Measurements from ENCODE around the gene EFHC1. TPM values are rescaled to one million over a fixed set of nuclear protein-coding genes. Genes with fewer than 3 reads are reported as not detected.

Gene EFHC1
- total and polyA plus RNA-seq, 2 donors from 2014 or later: 25.4 to 33.9 TPM

GRCh38 chr6:52389264-52389625 is 30.9 kb upstream of the EFHC1 start:
- H3K36me3 ChIP-seq (ENCODE audit: control insufficient read depth in 2 of 3, insufficient read depth in 3 of 3, low read length in 3 of 3): no peaks in the 10 kb centered on the region
- intact Hi-C loops (cut with DNase I): no loop called here
- H3K4me1 ChIP-seq (ENCODE audit: control insufficient read depth in 2 of 3, insufficient read depth in 2 of 3, low read depth in 1 of 3, low read length in 3 of 3): peaks cover 0 to 11% (median 7%) of the 10 kb centered on the region in 3 donors

GRCh38 chr6:52389626-52390360 is 30.3 kb upstream of the EFHC1 start:
- no peaks in the 10 kb centered on the region for H3K27me3 ChIP-seq (ENCODE audit: control insufficient read depth, insufficient read depth, low read length)
- intact Hi-C loops (cut with DNase I): no loop called here
- no peaks in the 10 kb centered on the region for H3K9me3 ChIP-seq (ENCODE audit: control insufficient read depth in 2 of 3, insufficient read depth in 1 of 3, low read length in 3 of 3)
- H3K27ac ChIP-seq (ENCODE audit: low read depth in 2 of 2, low read length in 2 of 2): peak overlapping the region; percentile 52 to 63
- DNase-seq (peak in 3 of 5 donors; percentile 36 to 89 (median 64)), FAIRE-seq (no peak)
- peak overlapping the region in 1 of 3 donors; percentile 60 for H3K9ac ChIP-seq (ENCODE audit: low read length in 3 of 3)
- peak overlapping the region in 2 of 3 donors; percentile 13 to 36 for H3K4me3 ChIP-seq (ENCODE audit: low read length in 3 of 3)
- no peaks in the 10 kb centered on the region for H3K36me3 ChIP-seq (ENCODE audit: control insufficient read depth in 2 of 3, insufficient read depth in 3 of 3, low read length in 3 of 3)
- H3K4me1 ChIP-seq (ENCODE audit: control insufficient read depth in 2 of 3, insufficient read depth in 2 of 3, low read depth in 1 of 3, low read length in 3 of 3): peaks cover 0 to 11% (median 7%) of the 10 kb centered on the region in 3 donors
- no peak for TF ChIP-seq CTCF (IDR thresholded peaks at IDR 0.05; ENCODE audit: borderline replicate concordance, extremely low read depth, insufficient read depth)

More at GRCh38 chr6:52389264-52389625, 30.9 kb upstream of the EFHC1 start:
- Histone ChIP-seq H3K9me3 (ENCODE audit: control insufficient read depth in 2 of 3, insufficient read depth in 1 of 3, low read length in 3 of 3) (no peaks in the 10 kb centered on the region), H3K27ac (ENCODE audit: low read depth in 2 of 2, low read length in 2 of 2) (peak overlapping the region in 1 of 2 donors; percentile 63), H3K27me3 (ENCODE audit: control insufficient read depth, insufficient read depth, low read length) (no peaks in the 10 kb centered on the region), H3K4me3 (ENCODE audit: low read length in 3 of 3) (no peak overlapping the region), H3K9ac (ENCODE audit: low read length in 3 of 3) (no peak overlapping the region)
- no peak for TF ChIP-seq CTCF (IDR thresholded peaks at IDR 0.05; ENCODE audit: borderline replicate concordance, extremely low read depth, insufficient read depth)
- FAIRE-seq (no peak), DNase-seq (no peak)

GRCh38 chr6:52390361-52390727 is 29.8 kb upstream of the EFHC1 start:
- intact Hi-C loops (cut with DNase I): no loop called here
- DNase-seq (peak in 2 of 5 donors; percentile 8 to 17), FAIRE-seq (no peak)
- Histone ChIP-seq H3K4me3 (ENCODE audit: low read length in 3 of 3) (peak overlapping the region in 1 of 3 donors; percentile 13), H3K27me3 (ENCODE audit: control insufficient read depth, insufficient read depth, low read length) (no peaks in the 10 kb centered on the region), H3K36me3 (ENCODE audit: control insufficient read depth in 2 of 3, insufficient read depth in 3 of 3, low read length in 3 of 3) (no peaks in the 10 kb centered on the region), H3K4me1 (ENCODE audit: control insufficient read depth in 2 of 3, insufficient read depth in 2 of 3, low read depth in 1 of 3, low read length in 3 of 3) (peaks cover 0 to 11% (median 7%) of the 10 kb centered on the region in 3 donors), H3K9ac (ENCODE audit: low read length in 3 of 3) (peak overlapping the region in 1 of 3 donors; percentile 60), H3K27ac (ENCODE audit: low read depth in 2 of 2, low read length in 2 of 2) (peak overlapping the region; percentile 52 to 63), H3K9me3 (ENCODE audit: control insufficient read depth in 2 of 3, insufficient read depth in 1 of 3, low read length in 3 of 3) (no peaks in the 10 kb centered on the region)
- no peak for TF ChIP-seq CTCF (IDR thresholded peaks at IDR 0.05; ENCODE audit: borderline replicate concordance, extremely low read depth, insufficient read depth)

All from kidney (tissue), 14 donors.